Measurements from ENCODE around the gene FCHO2.

FCHO2 gene

GRCh38 chr5:73139485-73139884 is 183.6 kb downstream of the FCHO2 start:
- DNase-seq = no peak
